ENCODE measurements around the gene B4GAT1.
"Not testable (repeated sequence)": the region's sequence is repeated elsewhere in the genome, so short reads cannot be mapped to it uniquely, and the experiment has no call there.

The B4GAT1 gene

DNA sequence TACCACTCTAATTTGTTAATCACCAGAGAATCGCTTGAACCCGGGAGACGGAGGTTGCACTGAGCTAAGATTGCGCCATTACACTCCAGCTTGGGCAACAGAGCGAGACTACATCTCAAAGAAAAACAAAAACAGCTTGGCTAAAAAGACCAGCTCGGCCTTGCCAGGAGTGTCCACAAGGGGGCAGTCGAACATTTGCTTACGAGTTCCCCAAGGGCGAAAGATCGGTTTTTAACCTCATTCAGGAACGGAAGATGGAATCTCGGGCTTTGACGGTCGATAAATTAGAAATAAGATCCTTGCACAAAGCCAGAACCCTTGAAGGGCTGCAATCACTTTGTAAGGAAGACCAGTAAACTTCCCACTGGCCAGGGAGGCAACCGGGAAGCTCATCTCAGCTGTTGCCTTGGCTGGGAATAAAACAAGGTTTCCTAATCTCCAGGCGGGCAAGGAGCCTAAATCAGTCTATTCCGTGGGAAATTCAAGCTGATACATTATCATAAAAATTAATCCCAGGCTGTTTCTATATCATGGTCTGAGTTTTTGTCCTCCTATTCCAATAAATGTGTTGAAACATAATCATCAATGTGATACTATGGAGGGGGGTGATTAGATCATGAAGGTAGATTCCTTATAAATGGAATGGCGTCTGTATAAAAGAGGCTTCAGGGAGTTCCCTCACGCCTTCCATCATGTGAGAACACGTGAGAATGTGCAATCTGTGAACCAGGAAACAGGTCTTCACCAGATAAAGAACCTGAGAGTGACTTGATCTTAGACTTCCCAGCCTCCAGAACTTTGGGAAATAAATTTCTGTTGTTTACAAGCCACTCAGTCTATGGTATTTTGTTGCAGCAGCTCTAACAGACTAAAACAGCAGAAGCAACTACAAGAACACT is 39.0 kb upstream of the B4GAT1 start:
- Histone ChIP-seq H3K36me3 (ENCODE audit: control insufficient read depth in 1 of 2, insufficient read depth in 2 of 2, low read depth in 1 of 2, low read length in 2 of 2) (no peaks in the 10 kb centered on the region), H3K23ac (ENCODE audit: low read length in 2 of 2) (no peak overlapping the region), H3K79me1 (replicated peaks; ENCODE audit: low read length, poor library complexity, severe bottlenecking) (no peaks in the 10 kb centered on the region), H2BK120ac (ENCODE audit: low read depth, low read length) (no peak overlapping the region), H4K8ac (ENCODE audit: low read length) (no peak overlapping the region), H3K18ac (ENCODE audit: low read depth in 1 of 2, low read length in 2 of 2) (peak overlapping the region in 1 of 2 experiments; percentile 62), H3K14ac (ENCODE audit: low read length in 2 of 2) (no peak overlapping the region), H2AFZ (ENCODE audit: low read depth, low read length) (peak overlapping the region; percentile 69), H3K27ac (ENCODE audit: low read length, poor library complexity, severe bottlenecking) (no peak overlapping the region), H3K9ac (ENCODE audit: low read length) (peak overlapping the region; percentile 78), H3K4me3 (ENCODE audit: insufficient read depth in 1 of 2, low read depth in 1 of 2, low read length in 2 of 2) (peak overlapping the region in 1 of 2 experiments; percentile 72), H2AK5ac (ENCODE audit: low read length, severe bottlenecking) (no peak overlapping the region), H3K4me2 (ENCODE audit: low read length, poor library complexity, severe bottlenecking) (peak overlapping the region; percentile 65), H3K9me3 (ENCODE audit: control insufficient read depth, low read length) (no peaks in the 10 kb centered on the region), H2BK5ac (ENCODE audit: low read depth, low read length, poor library complexity, severe bottlenecking) (no peak overlapping the region), H2BK15ac (ENCODE audit: low read depth, poor library complexity, severe bottlenecking) (no peak overlapping the region), H4K91ac (ENCODE audit: low read length) (no peak overlapping the region), H3K4ac (ENCODE audit: low read depth in 1 of 2, low read length in 2 of 2) (no peak overlapping the region), H3K4me1 (ENCODE audit: control insufficient read depth, insufficient read depth, low read depth, low read length) (peaks cover 4% of the 10 kb centered on the region), H3K27me3 (ENCODE audit: control insufficient read depth in 1 of 2, insufficient read depth in 1 of 2, low read length in 2 of 2) (peaks cover 0 to 16% of the 10 kb centered on the region in 2 experiments), H2BK12ac (ENCODE audit: low read length in 2 of 2) (no peak overlapping the region)
- 10% methylated on average over 18 of the region's 20 CpGs for WGBS
- peak; percentile 86 for DNase-seq

DNA sequence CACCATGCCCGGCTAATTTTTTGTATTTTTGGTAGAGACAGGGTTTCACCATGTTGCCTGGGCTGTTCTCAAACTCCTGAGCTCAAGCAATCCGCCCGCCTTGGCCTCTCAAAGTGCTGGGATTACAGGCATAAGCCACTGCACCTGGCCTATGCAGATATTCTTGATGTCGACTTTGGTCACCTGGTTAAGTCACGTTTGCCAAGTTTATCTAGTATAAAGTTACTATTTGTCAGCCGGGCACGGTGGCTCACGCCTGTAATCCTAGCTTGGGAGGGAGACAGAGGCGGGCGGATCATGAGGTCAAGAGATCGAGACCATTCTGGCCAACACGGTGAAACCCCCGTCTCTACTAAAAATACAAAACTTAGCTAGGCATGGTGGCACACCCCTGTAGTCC is 36.9 kb upstream of the B4GAT1 start:
- H2AFZ ChIP-seq (ENCODE audit: low read depth, low read length); H3K27ac ChIP-seq (ENCODE audit: low read length, poor library complexity, severe bottlenecking); H2BK120ac ChIP-seq (ENCODE audit: low read depth, low read length); H4K8ac ChIP-seq (ENCODE audit: low read length); H3K9me3 ChIP-seq (ENCODE audit: control insufficient read depth, low read length); H2BK15ac ChIP-seq (ENCODE audit: low read depth, poor library complexity, severe bottlenecking); H2BK12ac ChIP-seq (ENCODE audit: low read length in 2 of 2); H4K91ac ChIP-seq (ENCODE audit: low read length); DNase-seq; H3K4ac ChIP-seq (ENCODE audit: low read depth in 1 of 2, low read length in 2 of 2); H3K9ac ChIP-seq (ENCODE audit: low read length); H3K4me1 ChIP-seq (ENCODE audit: control insufficient read depth, insufficient read depth, low read depth, low read length); H3K4me3 ChIP-seq (ENCODE audit: insufficient read depth in 1 of 2, low read depth in 1 of 2, low read length in 2 of 2); H3K79me1 ChIP-seq (replicated peaks; ENCODE audit: low read length, poor library complexity, severe bottlenecking); H3K14ac ChIP-seq (ENCODE audit: low read length in 2 of 2); H3K36me3 ChIP-seq (ENCODE audit: control insufficient read depth in 1 of 2, insufficient read depth in 2 of 2, low read depth in 1 of 2, low read length in 2 of 2); H2BK5ac ChIP-seq (ENCODE audit: low read depth, low read length, poor library complexity, severe bottlenecking); H2AK5ac ChIP-seq (ENCODE audit: low read length, severe bottlenecking); H3K4me2 ChIP-seq (ENCODE audit: low read length, poor library complexity, severe bottlenecking); H3K23ac ChIP-seq (ENCODE audit: low read length in 2 of 2); H3K27me3 ChIP-seq (ENCODE audit: control insufficient read depth in 1 of 2, insufficient read depth in 1 of 2, low read length in 2 of 2); H3K18ac ChIP-seq (ENCODE audit: low read depth in 1 of 2, low read length in 2 of 2): not testable (repeated sequence)
- whole genome bisulfite sequencing, result 97% methylated on average over 13 of the region's 13 CpGs

DNA sequence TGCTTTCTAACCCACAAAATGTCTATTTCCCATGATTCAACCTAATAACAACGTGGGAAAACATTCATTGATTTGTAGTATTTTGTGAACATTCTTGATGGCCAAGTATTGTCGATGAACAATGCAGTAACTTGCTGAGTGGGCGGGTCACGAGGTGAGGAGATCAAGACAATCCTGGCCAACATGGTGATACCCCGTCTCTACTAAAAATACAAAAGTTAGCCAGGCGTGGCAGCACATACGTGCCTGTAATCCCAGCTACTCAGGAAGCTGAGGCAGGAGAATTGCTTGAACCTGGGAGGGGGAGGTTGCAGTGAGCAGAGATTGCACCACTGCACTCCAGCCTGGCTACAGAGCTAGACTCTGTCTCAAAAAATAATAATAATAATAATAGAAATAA is 32.8 kb upstream of the B4GAT1 start:
- not testable (repeated sequence) for H3K14ac ChIP-seq (ENCODE audit: low read length in 2 of 2); H3K4me3 ChIP-seq (ENCODE audit: insufficient read depth in 1 of 2, low read depth in 1 of 2, low read length in 2 of 2); DNase-seq; H3K79me1 ChIP-seq (replicated peaks; ENCODE audit: low read length, poor library complexity, severe bottlenecking); H3K36me3 ChIP-seq (ENCODE audit: control insufficient read depth in 1 of 2, insufficient read depth in 2 of 2, low read depth in 1 of 2, low read length in 2 of 2); H4K8ac ChIP-seq (ENCODE audit: low read length); H2BK15ac ChIP-seq (ENCODE audit: low read depth, poor library complexity, severe bottlenecking); H2AK5ac ChIP-seq (ENCODE audit: low read length, severe bottlenecking); H3K9ac ChIP-seq (ENCODE audit: low read length); H2BK12ac ChIP-seq (ENCODE audit: low read length in 2 of 2); H3K4me2 ChIP-seq (ENCODE audit: low read length, poor library complexity, severe bottlenecking); H2BK5ac ChIP-seq (ENCODE audit: low read depth, low read length, poor library complexity, severe bottlenecking); H3K23ac ChIP-seq (ENCODE audit: low read length in 2 of 2); H3K18ac ChIP-seq (ENCODE audit: low read depth in 1 of 2, low read length in 2 of 2); H3K4me1 ChIP-seq (ENCODE audit: control insufficient read depth, insufficient read depth, low read depth, low read length); H2BK120ac ChIP-seq (ENCODE audit: low read depth, low read length); H3K9me3 ChIP-seq (ENCODE audit: control insufficient read depth, low read length); H3K4ac ChIP-seq (ENCODE audit: low read depth in 1 of 2, low read length in 2 of 2); H4K91ac ChIP-seq (ENCODE audit: low read length); H2AFZ ChIP-seq (ENCODE audit: low read depth, low read length); H3K27ac ChIP-seq (ENCODE audit: low read length, poor library complexity, severe bottlenecking)
- H3K27me3 ChIP-seq (ENCODE audit: control insufficient read depth in 1 of 2, insufficient read depth in 1 of 2, low read length in 2 of 2), result peaks cover 0 to 10% of the 10 kb centered on the region in 2 experiments
- 52% methylated on average over 7 of the region's 7 CpGs for WGBS

DNA sequence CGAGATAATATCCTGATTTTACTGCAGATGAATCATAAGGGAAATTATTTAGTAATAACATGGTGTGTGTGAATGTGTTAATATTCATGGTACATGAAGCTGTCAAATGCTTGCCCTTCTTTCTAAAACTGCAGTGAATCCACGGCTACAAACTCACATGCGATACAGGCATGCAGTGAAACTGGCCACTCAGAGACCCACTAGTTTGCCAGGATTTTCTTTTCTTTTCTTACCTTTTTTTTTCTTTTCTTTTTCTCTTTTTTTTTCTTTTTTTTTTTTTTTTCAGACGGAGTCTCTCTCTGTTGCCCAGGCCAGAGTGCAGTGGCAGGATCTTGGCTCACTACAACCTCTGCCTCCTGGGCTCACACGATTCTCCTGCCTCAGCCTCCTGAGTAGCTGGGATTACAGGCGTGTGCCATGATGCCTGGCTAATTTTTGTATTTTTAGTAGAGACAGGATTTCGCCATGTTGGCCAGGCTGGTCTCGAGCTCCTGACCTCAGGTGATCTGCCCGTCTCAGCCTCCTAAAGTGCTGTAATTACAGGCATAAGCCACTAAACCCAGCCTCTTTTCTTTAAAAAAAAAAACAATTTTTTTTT is 26.4 kb upstream of the B4GAT1 start:
- Histone ChIP-seq H3K27me3 (ENCODE audit: control insufficient read depth in 1 of 2, insufficient read depth in 1 of 2, low read length in 2 of 2) (peaks cover 0 to 27% of the 10 kb centered on the region in 2 experiments), H3K4me1 (ENCODE audit: control insufficient read depth, insufficient read depth, low read depth, low read length) (peaks cover 26% of the 10 kb centered on the region)
- not testable (repeated sequence) for H2BK15ac ChIP-seq (ENCODE audit: low read depth, poor library complexity, severe bottlenecking); H3K18ac ChIP-seq (ENCODE audit: low read depth in 1 of 2, low read length in 2 of 2); H3K4me3 ChIP-seq (ENCODE audit: insufficient read depth in 1 of 2, low read depth in 1 of 2, low read length in 2 of 2); H2BK12ac ChIP-seq (ENCODE audit: low read length in 2 of 2); H4K8ac ChIP-seq (ENCODE audit: low read length); H3K23ac ChIP-seq (ENCODE audit: low read length in 2 of 2); H4K91ac ChIP-seq (ENCODE audit: low read length); H3K79me1 ChIP-seq (replicated peaks; ENCODE audit: low read length, poor library complexity, severe bottlenecking); H2AFZ ChIP-seq (ENCODE audit: low read depth, low read length); DNase-seq; H2BK5ac ChIP-seq (ENCODE audit: low read depth, low read length, poor library complexity, severe bottlenecking); H3K4me2 ChIP-seq (ENCODE audit: low read length, poor library complexity, severe bottlenecking); H2AK5ac ChIP-seq (ENCODE audit: low read length, severe bottlenecking); H3K14ac ChIP-seq (ENCODE audit: low read length in 2 of 2); H3K36me3 ChIP-seq (ENCODE audit: control insufficient read depth in 1 of 2, insufficient read depth in 2 of 2, low read depth in 1 of 2, low read length in 2 of 2); H3K4ac ChIP-seq (ENCODE audit: low read depth in 1 of 2, low read length in 2 of 2); H2BK120ac ChIP-seq (ENCODE audit: low read depth, low read length); H3K27ac ChIP-seq (ENCODE audit: low read length, poor library complexity, severe bottlenecking); H3K9me3 ChIP-seq (ENCODE audit: control insufficient read depth, low read length); H3K9ac ChIP-seq (ENCODE audit: low read length)
- 90% methylated on average over 8 of the region's 9 CpGs for WGBS

All from mesenchymal stem cell (in vitro differentiated cells and primary cell).